ENCODE results near the gene RAP1GAP. TPM values are rescaled to one million over a fixed set of nuclear protein-coding genes. Genes with fewer than 3 reads are reported as not detected.

Gene RAP1GAP
- polyA plus RNA-seq, 3 donors, result 0.45 to 65.5 (median 6.9) TPM

- WGBS, 3 donors, result 41 to 72% (median 47%) methylated on average over 8 of the region's 8 CpGs
- no peak overlapping the region for H3K27ac ChIP-seq (ENCODE audit: low read depth, low read length)
Observed at GRCh38 chr1:21553116-21553926, 115.8 kb downstream of the RAP1GAP start.

GRCh38 chr1:21552715-21553114 lies 116.4 kb downstream of the RAP1GAP start:
- H3K27ac ChIP-seq (ENCODE audit: low read depth, low read length), result no peak overlapping the region
- 6 to 46% (median 15%) methylated on average over 1 of the region's 1 CpG for WGBS, 3 donors

- 62 to 85% (median 82%) methylated on average over 12 of the region's 12 CpGs for WGBS, 3 donors
- H3K27ac ChIP-seq (ENCODE audit: low read depth, low read length), result no peak overlapping the region
Observed at GRCh38 chr1:21550866-21551475, 118.2 kb downstream of the RAP1GAP start.

- no peak overlapping the region for H3K27ac ChIP-seq (ENCODE audit: low read depth, low read length)
- 41 to 54% (median 52%) methylated on average over 5 of the region's 5 CpGs for WGBS, 3 donors
Observed at GRCh38 chr1:21550097-21550496, 119.1 kb downstream of the RAP1GAP start.

GRCh38 chr1:21547876-21548275 lies 121.3 kb downstream of the RAP1GAP start:
- WGBS, 3 donors, result 77 to 87% (median 81%) methylated on average over 10 to 11 of the region's 11 CpGs
- no peak overlapping the region for H3K27ac ChIP-seq (ENCODE audit: low read depth, low read length)

Other genes starting within 250 kb of the RAP1GAP start
- gene NBPF3, start 229.2 kb downstream of the RAP1GAP start, polyA plus RNA-seq, result 1 to 10 TPM; 1.8 to 5.0 (median 2.1) TPM
- gene ALPL, start 159.9 kb downstream of the RAP1GAP start, polyA plus RNA-seq, result 10 to 100 TPM in 2 of 3 donors, 1 to 10 TPM in 1; 2.8 to 51.4 (median 29.6) TPM
- 10 to 100 TPM; 13.0 to 20.5 (median 14.8) TPM for gene USP48, start 113.8 kb upstream of the RAP1GAP start, polyA plus RNA-seq
- gene LDLRAD2, start 142.9 kb upstream of the RAP1GAP start, polyA plus RNA-seq, result 1 to 10 TPM in 2 of 3 donors, under 1 TPM in 1; 0.63 to 6.7 (median 2.9) TPM